Activated CD8-positive, alpha-beta memory T cell treated with anti-CD3 and anti-CD28 coated beads for 1 hour (primary cell): Measurements from ENCODE around the gene COX7C.
"Not testable (repeated sequence)": the region's sequence is repeated elsewhere in the genome, so short reads cannot be mapped to it uniquely, and the experiment has no call there.

ENCODE experiments used
- DNase-seq, 2 donors: peaks; one replicate each; pipeline ENCODE4 v3.0.0-alpha.2; 2020; ENCODE audit warnings: low read depth in 1 of 2; ENCODE audit errors: extremely low read depth in 1 of 2

The COX7C gene, protein sequence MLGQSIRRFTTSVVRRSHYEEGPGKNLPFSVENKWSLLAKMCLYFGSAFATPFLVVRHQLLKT

GRCh38 chr5:86617756-86618576, at the start of gene COX7C:
COX7C (plus strand) TSS chr5:86617941; CDS start chr5:86618056, 115 bp downstream.
- DNase-seq, result peak; percentile 75 to 86

GRCh38 chr5:86569522-86570426, 48.0 kb upstream of the COX7C start:
- DNase-seq, result not testable (repeated sequence)

- DNase-seq, result no peak
Observed at GRCh38 chr5:86570427-86571083, 47.2 kb upstream of the COX7C start.

- not testable (repeated sequence) for DNase-seq
Observed at GRCh38 chr5:86571109-86571508, 46.6 kb upstream of the COX7C start.

- DNase-seq, result no peak
Observed at GRCh38 chr5:86572825-86573517, 44.8 kb upstream of the COX7C start.

DNA sequence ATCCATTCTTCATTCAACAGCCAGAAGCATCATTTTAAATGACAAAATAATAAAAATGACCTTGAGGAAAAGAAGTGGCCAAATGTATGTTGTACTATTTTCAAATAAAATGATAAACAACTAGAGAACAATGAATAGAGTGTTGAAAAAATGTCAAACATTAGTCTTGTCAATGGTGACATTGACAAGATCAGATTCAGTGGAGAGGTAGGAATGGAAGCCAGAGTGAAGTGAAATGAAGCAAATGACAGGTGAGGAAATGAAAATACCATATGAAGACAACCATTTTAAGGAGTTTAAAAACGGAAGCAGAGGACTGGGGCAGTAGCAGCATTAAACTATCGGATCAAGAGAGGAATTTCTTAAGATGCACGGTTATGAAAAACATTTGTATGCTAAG, 38.2 kb upstream of the COX7C start:
- DNase-seq, result no peak

- no peak for DNase-seq
Observed at GRCh38 chr5:86596476-86596875, 21.3 kb upstream of the COX7C start.

GRCh38 chr5:86605881-86606280, 11.9 kb upstream of the COX7C start:
- DNase-seq, result no peak

GRCh38 chr5:86613455-86613854, 4.3 kb upstream of the COX7C start:
- no peak for DNase-seq

GRCh38 chr5:86617309-86617755, 409 bp upstream of the COX7C start:
- DNase-seq, result no peak

DNA sequence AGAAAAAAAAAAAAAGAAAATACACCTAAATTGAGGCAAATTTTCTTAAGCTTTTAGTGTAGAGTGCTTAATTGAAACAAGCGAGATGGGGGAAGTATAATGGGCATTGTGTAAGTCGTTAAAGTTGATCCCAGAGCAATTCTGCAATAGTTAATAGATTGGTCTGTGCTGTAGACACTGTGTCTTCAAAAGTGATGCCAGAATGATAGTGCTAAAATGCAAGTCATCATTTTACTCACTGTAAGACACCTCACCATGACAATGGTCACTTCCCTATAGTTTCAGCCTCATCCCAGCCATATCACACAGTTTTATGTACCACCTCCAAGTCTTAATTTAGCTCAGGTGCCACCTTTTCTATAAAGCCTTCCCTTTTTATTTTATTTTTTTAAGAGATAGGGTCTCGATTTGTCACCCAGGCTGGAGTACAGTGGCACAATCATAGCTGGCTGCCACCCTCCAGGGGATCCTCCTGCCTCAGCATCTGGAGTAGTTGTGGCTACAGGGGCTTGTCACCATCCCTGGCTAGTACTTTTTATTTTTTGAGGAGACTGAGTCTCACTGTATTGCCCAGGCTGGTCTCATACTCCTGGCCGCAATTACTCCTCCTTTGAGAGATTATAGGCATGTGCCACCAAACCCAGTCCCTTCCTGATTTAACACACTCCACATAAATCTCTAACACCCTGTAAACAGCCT, 6.2 kb downstream of the COX7C start:
- no peak for DNase-seq

DNA sequence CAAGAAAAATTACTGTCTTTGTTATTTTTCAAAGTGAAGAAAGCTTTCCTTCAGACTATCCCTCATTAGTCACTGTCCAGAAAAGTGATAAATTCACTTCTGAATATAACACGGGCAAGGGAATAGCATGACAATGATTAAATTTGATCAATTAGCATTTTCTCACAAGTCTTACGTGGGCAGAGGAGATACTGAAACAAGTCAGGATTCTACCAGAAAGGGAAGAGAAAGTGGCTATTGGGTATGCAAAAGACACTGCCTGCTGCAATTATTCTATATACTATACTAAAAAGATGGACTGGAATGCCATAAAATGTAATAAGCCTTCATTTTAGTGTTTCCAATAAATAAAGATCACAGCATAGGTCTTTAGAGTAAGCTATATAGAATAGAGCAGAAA, 7.4 kb downstream of the COX7C start:
- no peak for DNase-seq

DNA sequence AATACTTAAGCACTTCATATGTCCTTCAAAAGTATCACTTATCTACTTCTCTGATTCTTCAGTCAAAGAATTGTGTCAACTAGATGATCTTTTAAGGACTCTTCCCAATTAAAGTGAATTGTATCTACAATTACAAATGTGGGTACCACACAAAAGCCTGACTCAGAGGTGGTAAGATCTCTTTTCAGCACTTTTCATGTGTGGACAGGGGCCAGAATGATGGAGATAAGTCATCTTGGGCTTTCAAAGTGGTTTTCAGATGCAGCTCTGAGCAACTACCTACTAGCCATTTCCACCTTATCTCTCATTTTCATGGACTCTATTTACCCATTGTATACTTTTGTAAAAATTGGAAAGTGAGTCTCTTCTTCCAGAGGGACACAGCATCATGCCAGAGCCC, 8.4 kb downstream of the COX7C start:
- no peak for DNase-seq

DNA sequence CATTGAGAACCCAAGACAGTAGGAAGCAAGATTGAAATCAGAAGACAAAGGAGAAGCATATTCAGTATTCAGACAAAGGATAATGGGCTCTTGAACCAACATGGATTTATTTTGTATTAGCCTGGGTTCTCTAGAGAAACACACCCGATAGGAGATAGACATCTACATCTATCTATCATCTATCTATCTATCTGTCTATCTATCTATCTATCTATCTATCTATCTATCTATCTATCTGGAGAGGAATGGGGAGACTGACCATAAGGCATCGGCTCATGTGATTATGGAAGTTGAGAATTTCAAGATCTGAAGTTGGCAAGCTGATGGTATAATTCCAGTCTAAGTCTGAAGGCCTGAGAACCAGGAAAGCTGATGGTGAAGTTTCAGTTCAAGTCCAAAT, 13.4 kb downstream of the COX7C start:
- no peak for DNase-seq

- DNase-seq, result no peak
Observed at GRCh38 chr5:86640998-86641397, 23.3 kb downstream of the COX7C start.

DNA sequence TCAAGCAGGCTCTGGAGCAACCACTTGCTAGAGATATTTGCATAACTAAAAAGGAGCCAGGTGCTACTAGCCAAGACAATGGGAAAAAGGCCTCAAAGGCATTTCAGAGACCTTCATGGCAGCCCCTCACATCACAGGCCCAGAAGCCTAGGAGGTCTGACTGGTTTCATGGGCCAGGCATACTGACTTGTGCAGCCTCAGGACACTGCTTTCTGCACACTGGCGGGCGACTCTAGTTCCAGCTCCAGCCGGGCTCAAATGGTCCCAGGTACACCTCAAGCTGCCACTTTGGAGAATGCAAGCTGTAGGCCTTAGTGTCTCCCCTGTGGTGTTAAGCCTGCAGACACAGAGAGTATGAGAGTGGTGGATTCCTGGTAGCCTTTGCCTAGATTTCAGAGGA, 27.1 kb downstream of the COX7C start:
- DNase-seq, result no peak

- DNase-seq, result no peak
Observed at GRCh38 chr5:86645885-86646284, 28.1 kb downstream of the COX7C start.

- DNase-seq, result no peak
Observed at GRCh38 chr5:86646671-86647070, 28.9 kb downstream of the COX7C start.

- DNase-seq, result no peak
Observed at GRCh38 chr5:86649832-86650505, 32.2 kb downstream of the COX7C start.
